Transverse colon (tissue), 4 donors: ENCODE measurements around the gene NEO1. TPM values are rescaled to one million over a fixed set of nuclear protein-coding genes. Genes with fewer than 3 reads are reported as not detected.

Experiments
- DNase-seq: peaks from one replicate; pipeline ENCODE4 v3.0.0-alpha.2; 2019
- H3K27ac ChIP-seq, 4 donors: fragments of 200-600 bp; sonication (generic); 2 replicates each; pipeline ENCODE4 v1.5.1; 2016 to 2018; ENCODE audit warnings: inconsistent platforms in 4 of 4
- H3K27me3 ChIP-seq: fragments of 200-600 bp; sonication (generic); 2 replicates; pipeline ENCODE4 v1.5.1; 2017; ENCODE audit warnings: inconsistent platforms
- H3K36me3 ChIP-seq, 4 donors: fragments of 200-600 bp; sonication (generic); 2 replicates each; pipeline ENCODE4 v1.5.1; 2017 to 2019; ENCODE audit warnings: inconsistent platforms in 4 of 4
- H3K4me1 ChIP-seq, 4 donors: fragments of 200-600 bp; sonication (generic); 2 replicates each; pipeline ENCODE4 v1.5.1; 2017 to 2020; ENCODE audit warnings: inconsistent platforms in 4 of 4
- H3K4me3 ChIP-seq, 4 donors: fragments of 200-600 bp; sonication (generic); 1 replicate in 1 of 4; 2 replicates in 3 of 4; pipeline versions ENCODE4 v1.5.1 to v1.6.1; 2017 to 2019; ENCODE audit warnings: inconsistent platforms in 4 of 4
- H3K9me3 ChIP-seq, 2 donors: fragments of 200-600 bp; sonication (generic); 2 replicates each; pipeline ENCODE4 v1.5.1; 2017 to 2019; ENCODE audit warnings: inconsistent platforms in 2 of 2
- CTCF ChIP-seq, 5 experiments: fragments of 200-600 bp in 3 of 5; fragments of 450-650 bp in 2 of 5; sonication (generic) in 3 of 5; IDR thresholded peaks; 1 replicate in 2 of 5; 2 replicates in 3 of 5; pipeline ENCODE4 v1.5.1; 2016 to 2017; ENCODE audit warnings: antibody characterized with exemption in 5 of 5, inconsistent platforms in 3 of 5, mild to moderate bottlenecking in 2 of 5, moderate library complexity in 1 of 5
- EP300 ChIP-seq: sonication (generic); formaldehyde crosslinking; IDR thresholded peaks from one replicate; pipeline ENCODE4 v1.6.1; 2017; ENCODE audit warnings: antibody characterized with exemption, low read depth
- POLR2A ChIP-seq: fragments of 450-650 bp; IDR thresholded peaks from one replicate; pipeline ENCODE4 v1.6.1; 2016; ENCODE audit warnings: antibody characterized with exemption, mild to moderate bottlenecking, moderate library complexity
- POLR2AphosphoS5 ChIP-seq, 3 donors: sonication (generic); formaldehyde crosslinking; IDR thresholded peaks; one replicate each; pipeline ENCODE4 v1.6.1; 2016; ENCODE audit warnings: antibody characterized with exemption in 3 of 3
- WGBS, 2 donors: methylation state at CpG; one replicate each; pipeline ENCODE4 v1.1.5; 2018; ENCODE audit warnings: low coverage in 1 of 2; 5-methylcytosine and 5-hydroxymethylcytosine counted together
- in situ Hi-C, 4 donors: fragments of 200-750 bp; cut with MboI; loops; one replicate each; pipeline versions ENCODE4 v1.15.0 to v1.15.1; 2017; ENCODE audit warnings: low sequenced_read_pairs in 3 of 4, low pct_ligation_motif_present in 1 of 4, low pct_unique_long_range_greater_than_20kb in 1 of 4
- intact Hi-C: fragments of 100-400 bp; cut with DNase I; formaldehyde crosslinking; loops from one replicate; pipeline ENCODE4 v1.15.1; 2023; ENCODE audit warnings: low total_unique reads
- total RNA-seq, 4 donors: library from RNA; depleted of rRNA; stranded (reverse); fragments of >200 nt; gene quantifications; one replicate each; pipeline ENCODE4 v1.1.0, GENCODE V29; 2016

The NEO1 gene
- total RNA-seq, 4 donors from 2014 or later, result 100 to 188 (median 135) TPM

- intact Hi-C loops (no loop called here), in situ Hi-C loops (no loop called here)
- Histone ChIP-seq H3K27ac (no peak overlapping the region), H3K4me3 (no peak overlapping the region), H3K4me1 (peaks cover 0 to 15% (median 4%) of the 10 kb centered on the region in 4 donors), H3K9me3 (no peaks in the 10 kb centered on the region), H3K36me3 (no peaks in the 10 kb centered on the region), H3K27me3 (no peaks in the 10 kb centered on the region)
- no peak for DNase-seq
- TF ChIP-seq POLR2A, result no peak
- no peak for TF ChIP-seq EP300
- TF ChIP-seq CTCF (IDR thresholded peaks at IDR 0.05), result no peak
- TF ChIP-seq POLR2AphosphoS5 (IDR thresholded peaks at IDR 0.05), result no peak
- 89 to 93% methylated on average over 1 of the region's 1 CpG for WGBS, 2 donors
Observed at GRCh38 chr15:73006523-73006922, 45.7 kb upstream of the NEO1 start.

GRCh38 chr15:73009066-73010056 lies 42.9 kb upstream of the NEO1 start:
- in situ Hi-C loops, result no loop called here
- 70 to 72% methylated on average over 8 to 13 of the region's 13 CpGs for WGBS, 2 donors
- no peak overlapping the region for H3K4me3 ChIP-seq

GRCh38 chr15:73010154-73011152 lies 41.8 kb upstream of the NEO1 start:
- Histone ChIP-seq H3K9me3 (no peaks in the 10 kb centered on the region), H3K4me1 (peaks cover 0 to 5% (median 2%) of the 10 kb centered on the region in 4 donors), H3K4me3 (no peak overlapping the region), H3K36me3 (no peaks in the 10 kb centered on the region), H3K27ac (no peak overlapping the region), H3K27me3 (no peaks in the 10 kb centered on the region)
- DNase-seq, result no peak
- no peak for TF ChIP-seq CTCF (IDR thresholded peaks at IDR 0.05)
- no peak for TF ChIP-seq POLR2AphosphoS5 (IDR thresholded peaks at IDR 0.05)
- WGBS, 2 donors, result 50 to 65% methylated on average over 1 to 10 of the region's 10 CpGs
- in situ Hi-C loops, result no loop called here
- intact Hi-C loops, result no loop called here

More at GRCh38 chr15:73009066-73010056, 42.9 kb upstream of the NEO1 start:
- no peak overlapping the region for H3K27ac ChIP-seq
- no peak for DNase-seq
- TF ChIP-seq POLR2A, result no peak
- H3K4me1 ChIP-seq, result peaks cover 0 to 15% (median 4%) of the 10 kb centered on the region in 4 donors
- H3K36me3 ChIP-seq, result no peaks in the 10 kb centered on the region
- intact Hi-C loops, result no loop called here
- H3K9me3 ChIP-seq, result no peaks in the 10 kb centered on the region
- H3K27me3 ChIP-seq, result no peaks in the 10 kb centered on the region

- no peaks in the 10 kb centered on the region for H3K27me3 ChIP-seq
- DNase-seq, result no peak
- no peaks in the 10 kb centered on the region for H3K36me3 ChIP-seq
- in situ Hi-C loops (no loop called here), intact Hi-C loops (no loop called here)
- H3K4me1 ChIP-seq, result peaks cover 0 to 11% (median 0%) of the 10 kb centered on the region in 4 donors
- H3K27ac ChIP-seq, result no peak overlapping the region
- H3K9me3 ChIP-seq, result no peaks in the 10 kb centered on the region
- WGBS, 2 donors, result 85 to 100% methylated on average over 1 of the region's 1 CpG
- no peak overlapping the region for H3K4me3 ChIP-seq
- TF ChIP-seq POLR2AphosphoS5 (IDR thresholded peaks at IDR 0.05) (no peak), CTCF (IDR thresholded peaks at IDR 0.05) (no peak), POLR2A (no peak), EP300 (no peak)
Observed at GRCh38 chr15:73014904-73015303, 37.4 kb upstream of the NEO1 start.
